ENCODE data around the gene FYN. TPM values are rescaled to one million over a fixed set of nuclear protein-coding genes. Genes with fewer than 3 reads are reported as not detected.

FYN gene
- total RNA-seq, 1 experiment from 2014 or later, result 45.4 TPM

DNA sequence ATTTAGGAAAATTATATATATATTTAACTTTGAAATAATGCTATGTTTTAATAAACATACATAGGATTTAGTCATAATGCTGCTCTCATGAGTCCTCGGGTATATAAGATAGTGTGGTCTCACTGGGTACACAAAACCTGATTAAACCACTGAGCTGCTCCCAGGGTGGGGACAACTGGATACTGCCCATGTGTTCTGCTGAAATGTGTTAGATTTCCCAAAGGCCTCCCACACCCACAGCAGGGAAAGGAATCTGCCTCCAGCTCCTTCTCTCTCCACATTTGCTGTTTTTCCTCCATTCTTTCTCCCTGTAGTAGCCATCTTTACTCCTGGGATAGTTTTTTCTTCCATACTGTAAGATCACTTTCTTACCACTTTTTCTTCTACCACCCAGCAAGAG, 198.4 kb downstream of the FYN start:
- Histone ChIP-seq H3K27me3 (ENCODE audit: control insufficient read depth, insufficient read depth, low read length) (no peaks in the 10 kb centered on the region), H3K4me3 (ENCODE audit: insufficient read depth, low read depth, low read length) (no peak overlapping the region), H3K36me3 (replicated peaks; ENCODE audit: control insufficient read depth, insufficient read depth, low read length) (peaks cover 6% of the 10 kb centered on the region)
- DNase-seq, result no peak

DNA sequence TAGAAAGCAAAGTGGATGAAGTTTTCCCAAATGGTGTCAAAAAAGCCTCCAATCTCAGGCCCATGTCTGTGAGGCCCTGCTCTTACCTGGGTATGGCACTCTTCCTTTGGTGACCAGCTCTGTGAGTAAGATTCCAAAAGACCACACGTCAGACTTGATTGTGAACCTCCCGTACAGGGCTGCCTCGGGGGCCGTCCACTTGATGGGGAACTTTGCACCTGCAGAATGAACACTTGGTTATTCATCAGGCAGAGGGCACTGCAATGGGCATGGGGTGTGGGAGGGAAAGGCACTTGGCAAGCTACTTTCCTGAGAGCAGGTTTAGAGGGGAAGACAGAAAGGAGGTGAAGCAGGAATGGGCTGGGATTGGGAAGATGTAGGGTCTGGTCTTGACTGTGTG, 198.8 kb downstream of the FYN start:
- no peak for DNase-seq
- Histone ChIP-seq H3K36me3 (replicated peaks; ENCODE audit: control insufficient read depth, insufficient read depth, low read length) (peaks cover 6% of the 10 kb centered on the region), H3K27me3 (ENCODE audit: control insufficient read depth, insufficient read depth, low read length) (no peaks in the 10 kb centered on the region), H3K4me3 (ENCODE audit: insufficient read depth, low read depth, low read length) (no peak overlapping the region)

DNA sequence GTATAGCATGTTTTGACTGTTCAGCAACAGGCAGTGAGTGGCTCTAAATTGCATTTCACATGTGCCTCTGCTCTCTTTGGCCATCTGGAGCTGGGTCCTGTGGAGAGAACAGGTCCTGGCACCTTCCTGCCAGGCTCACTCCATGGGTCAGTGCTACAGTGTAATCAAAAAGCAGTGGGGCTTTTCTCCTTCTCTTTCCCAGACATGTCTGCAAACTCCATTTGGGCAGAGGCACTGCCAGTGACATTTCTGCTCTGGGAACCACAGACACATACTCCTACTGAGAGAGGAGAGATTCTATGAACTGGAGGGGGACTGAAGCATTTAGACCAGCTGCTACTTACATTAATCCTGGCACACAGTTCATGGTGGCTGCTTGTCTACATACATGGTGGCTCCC, 199.3 kb downstream of the FYN start:
- H3K36me3 ChIP-seq (replicated peaks; ENCODE audit: control insufficient read depth, insufficient read depth, low read length), result peaks cover 6% of the 10 kb centered on the region
- DNase-seq, result no peak
- H3K4me3 ChIP-seq (ENCODE audit: insufficient read depth, low read depth, low read length), result no peak overlapping the region
- no peaks in the 10 kb centered on the region for H3K27me3 ChIP-seq (ENCODE audit: control insufficient read depth, insufficient read depth, low read length)

DNA sequence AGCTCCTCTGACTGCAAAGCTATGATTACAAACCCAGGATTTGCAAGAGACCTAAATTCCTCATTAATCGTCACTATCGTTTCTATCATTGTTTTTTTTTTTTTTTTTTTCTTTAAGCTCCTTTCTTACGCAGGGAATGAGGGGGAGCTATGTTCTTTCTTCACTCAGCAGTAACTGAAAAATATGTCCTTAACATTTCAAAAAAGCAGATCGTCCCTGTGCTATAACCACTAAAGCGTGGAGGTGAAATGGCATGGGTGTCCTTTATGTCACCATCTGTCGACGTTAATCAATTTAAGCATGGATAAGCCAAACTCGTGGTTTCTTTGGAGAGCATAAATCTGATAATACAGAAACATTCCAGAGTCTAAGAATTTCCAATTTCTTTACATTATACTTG, 199.7 kb downstream of the FYN start:
- no peaks in the 10 kb centered on the region for H3K27me3 ChIP-seq (ENCODE audit: control insufficient read depth, insufficient read depth, low read length)
- peaks cover 6% of the 10 kb centered on the region for H3K36me3 ChIP-seq (replicated peaks; ENCODE audit: control insufficient read depth, insufficient read depth, low read length)
- H3K4me3 ChIP-seq (ENCODE audit: insufficient read depth, low read depth, low read length), result no peak overlapping the region
- DNase-seq, result no peak

DNA sequence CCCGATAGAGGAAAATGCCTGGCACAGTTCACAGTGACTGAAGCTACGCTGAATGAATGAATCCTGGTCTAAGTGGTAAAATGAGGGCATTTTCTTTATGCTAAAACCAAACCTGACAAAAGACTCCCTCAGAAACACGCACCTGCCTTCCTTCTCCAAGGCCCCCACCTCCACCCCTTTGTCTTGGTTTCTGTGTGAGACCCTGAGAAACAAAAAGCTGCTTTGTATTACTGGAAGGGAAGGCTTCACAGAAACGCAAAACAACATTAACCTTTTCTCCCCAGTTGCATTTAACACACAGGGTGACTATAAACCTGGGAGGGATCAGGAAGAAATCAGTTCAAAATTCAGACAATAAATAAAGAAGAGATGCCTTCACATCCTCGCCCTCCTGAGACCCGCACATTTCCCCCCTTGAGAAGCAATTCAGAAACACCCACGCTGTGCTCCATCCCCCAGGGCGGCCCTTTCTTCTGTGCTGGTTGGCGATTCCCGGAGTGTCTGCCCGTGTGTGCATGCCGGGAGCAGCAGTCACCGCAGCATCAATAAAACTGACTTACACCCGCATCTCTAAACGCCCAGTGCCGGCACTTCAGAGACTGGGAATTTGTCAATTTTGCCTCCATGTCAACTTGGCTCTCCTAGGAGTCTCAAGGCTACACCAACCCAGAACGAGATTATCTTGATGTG, 200.3 kb downstream of the FYN start:
- H3K27me3 ChIP-seq (ENCODE audit: control insufficient read depth, insufficient read depth, low read length), result no peaks in the 10 kb centered on the region
- peaks cover 6% of the 10 kb centered on the region for H3K36me3 ChIP-seq (replicated peaks; ENCODE audit: control insufficient read depth, insufficient read depth, low read length)
- no peak for DNase-seq
- H3K4me3 ChIP-seq (ENCODE audit: insufficient read depth, low read depth, low read length), result no peak overlapping the region

DNA sequence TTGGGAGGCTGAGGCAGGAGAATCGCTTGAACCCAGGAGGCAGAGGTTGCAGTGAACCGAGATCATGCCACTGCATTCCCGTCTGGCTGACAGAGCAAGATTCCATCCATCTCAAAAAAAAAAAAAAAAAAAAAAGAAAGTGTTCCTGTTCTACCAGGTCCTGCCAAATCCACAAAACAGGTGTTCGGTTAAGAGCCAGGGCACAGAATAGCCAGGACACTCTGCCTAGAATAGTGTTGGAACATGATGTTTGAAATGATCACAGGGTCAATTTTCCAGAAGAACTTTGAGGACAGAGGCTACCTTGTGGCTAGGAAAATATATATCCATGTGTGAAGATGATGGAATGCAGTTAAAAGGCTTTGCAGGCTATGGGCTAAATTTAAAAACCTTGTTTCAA, 203.9 kb downstream of the FYN start:
- Histone ChIP-seq H3K36me3 (replicated peaks; ENCODE audit: control insufficient read depth, insufficient read depth, low read length) (peaks cover 6% of the 10 kb centered on the region), H3K4me3 (ENCODE audit: insufficient read depth, low read depth, low read length) (no peak overlapping the region), H3K27me3 (ENCODE audit: control insufficient read depth, insufficient read depth, low read length) (no peaks in the 10 kb centered on the region)
- DNase-seq, result no peak

DNA sequence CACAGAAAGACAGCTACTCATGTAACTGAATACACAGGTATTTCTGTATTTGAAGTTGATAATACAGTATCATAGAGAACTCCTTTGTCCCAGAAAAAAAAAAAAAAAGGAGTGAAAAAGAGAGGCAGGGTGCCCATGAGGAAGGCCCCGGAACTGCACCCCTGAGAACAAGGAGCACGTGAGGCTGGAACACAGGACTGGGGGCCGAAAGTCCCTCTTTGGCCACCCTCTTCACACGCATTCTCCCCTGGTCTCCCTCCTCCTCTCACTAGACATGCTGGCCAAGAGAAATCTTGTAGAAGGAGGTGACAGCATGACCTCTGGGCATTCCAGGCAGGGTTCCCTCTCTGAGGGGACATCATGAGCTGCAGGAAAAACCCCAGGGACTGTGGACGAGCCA, 204.8 kb downstream of the FYN start:
- H3K4me3 ChIP-seq (ENCODE audit: insufficient read depth, low read depth, low read length), result no peak overlapping the region
- H3K36me3 ChIP-seq (replicated peaks; ENCODE audit: control insufficient read depth, insufficient read depth, low read length), result peaks cover 2% of the 10 kb centered on the region
- peak; percentile 57 for DNase-seq
- H3K27me3 ChIP-seq (ENCODE audit: control insufficient read depth, insufficient read depth, low read length), result no peaks in the 10 kb centered on the region

DNA sequence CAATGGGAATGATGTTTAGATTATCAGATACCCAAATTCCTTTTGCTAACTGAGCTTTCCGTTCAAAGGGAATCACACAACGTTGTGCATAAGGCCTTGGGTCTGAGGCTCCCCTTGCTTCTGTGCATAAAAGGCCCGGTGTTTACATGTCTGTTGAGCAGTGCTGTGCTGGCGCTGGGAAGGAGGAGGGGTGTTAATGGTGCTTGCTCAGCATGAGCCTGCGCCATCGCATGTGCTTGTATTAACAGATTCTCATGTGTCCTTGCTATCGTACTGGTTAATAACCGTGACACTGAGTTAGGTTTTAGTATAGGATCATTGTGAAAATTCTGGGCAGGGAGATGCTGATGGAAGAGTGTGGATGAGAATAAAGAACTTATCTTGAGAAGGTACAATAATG, 205.3 kb downstream of the FYN start:
- Histone ChIP-seq H3K27me3 (ENCODE audit: control insufficient read depth, insufficient read depth, low read length) (no peaks in the 10 kb centered on the region), H3K36me3 (replicated peaks; ENCODE audit: control insufficient read depth, insufficient read depth, low read length) (peaks cover 2% of the 10 kb centered on the region), H3K4me3 (ENCODE audit: insufficient read depth, low read depth, low read length) (no peak overlapping the region)
- no peak for DNase-seq

DNA sequence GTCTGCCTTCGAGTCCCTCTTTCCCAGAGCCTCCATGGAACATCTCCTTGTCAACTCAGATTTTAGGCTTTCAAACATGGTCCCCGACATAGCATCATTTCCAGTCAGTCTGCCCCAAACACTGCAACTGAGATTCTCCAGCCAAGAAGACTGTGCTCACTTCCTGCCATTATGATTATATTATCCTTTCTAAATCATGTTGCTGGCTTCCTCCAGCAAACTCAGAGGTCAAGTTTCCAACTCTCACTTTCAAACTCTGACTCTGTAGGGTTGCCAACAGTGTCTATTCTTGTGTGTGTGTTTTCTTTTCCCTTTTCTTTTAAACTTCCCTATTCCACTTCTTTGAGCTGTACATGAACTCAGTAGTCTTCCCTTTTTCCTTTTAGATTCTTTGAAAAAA, 206.4 kb downstream of the FYN start:
- no peak for DNase-seq
- Histone ChIP-seq H3K27me3 (ENCODE audit: control insufficient read depth, insufficient read depth, low read length) (no peaks in the 10 kb centered on the region), H3K4me3 (ENCODE audit: insufficient read depth, low read depth, low read length) (no peak overlapping the region), H3K36me3 (replicated peaks; ENCODE audit: control insufficient read depth, insufficient read depth, low read length) (no peaks in the 10 kb centered on the region; the same call in 1 of the 2 replicates)

DNA sequence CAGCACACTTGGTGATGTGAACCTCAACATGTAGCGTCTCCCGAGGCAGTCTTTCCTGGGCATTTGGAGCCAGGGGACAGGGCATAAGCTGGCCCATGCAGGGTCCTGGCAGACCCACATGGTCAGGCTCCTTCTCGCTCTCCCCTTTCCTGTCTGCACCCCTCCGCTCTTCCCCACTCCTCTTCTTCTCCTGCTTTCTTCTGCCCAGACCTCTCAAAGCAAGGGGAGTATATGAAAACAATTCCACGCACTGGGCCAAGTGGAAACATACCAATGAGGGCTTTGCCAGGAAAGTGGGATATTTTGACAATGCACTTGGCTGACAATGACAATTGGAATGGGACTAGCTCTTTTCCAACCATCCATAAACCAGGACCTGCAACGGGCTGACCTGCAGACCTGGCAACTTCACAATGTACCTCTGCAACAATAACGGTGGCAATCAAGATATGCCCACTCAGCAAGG, 208.7 kb downstream of the FYN start:
- H3K27me3 ChIP-seq (ENCODE audit: control insufficient read depth, insufficient read depth, low read length), result no peaks in the 10 kb centered on the region
- no peaks in the 10 kb centered on the region; the same call in 1 of the 2 replicates for H3K36me3 ChIP-seq (replicated peaks; ENCODE audit: control insufficient read depth, insufficient read depth, low read length)
- no peak for DNase-seq
- no peak overlapping the region for H3K4me3 ChIP-seq (ENCODE audit: insufficient read depth, low read depth, low read length)

DNA sequence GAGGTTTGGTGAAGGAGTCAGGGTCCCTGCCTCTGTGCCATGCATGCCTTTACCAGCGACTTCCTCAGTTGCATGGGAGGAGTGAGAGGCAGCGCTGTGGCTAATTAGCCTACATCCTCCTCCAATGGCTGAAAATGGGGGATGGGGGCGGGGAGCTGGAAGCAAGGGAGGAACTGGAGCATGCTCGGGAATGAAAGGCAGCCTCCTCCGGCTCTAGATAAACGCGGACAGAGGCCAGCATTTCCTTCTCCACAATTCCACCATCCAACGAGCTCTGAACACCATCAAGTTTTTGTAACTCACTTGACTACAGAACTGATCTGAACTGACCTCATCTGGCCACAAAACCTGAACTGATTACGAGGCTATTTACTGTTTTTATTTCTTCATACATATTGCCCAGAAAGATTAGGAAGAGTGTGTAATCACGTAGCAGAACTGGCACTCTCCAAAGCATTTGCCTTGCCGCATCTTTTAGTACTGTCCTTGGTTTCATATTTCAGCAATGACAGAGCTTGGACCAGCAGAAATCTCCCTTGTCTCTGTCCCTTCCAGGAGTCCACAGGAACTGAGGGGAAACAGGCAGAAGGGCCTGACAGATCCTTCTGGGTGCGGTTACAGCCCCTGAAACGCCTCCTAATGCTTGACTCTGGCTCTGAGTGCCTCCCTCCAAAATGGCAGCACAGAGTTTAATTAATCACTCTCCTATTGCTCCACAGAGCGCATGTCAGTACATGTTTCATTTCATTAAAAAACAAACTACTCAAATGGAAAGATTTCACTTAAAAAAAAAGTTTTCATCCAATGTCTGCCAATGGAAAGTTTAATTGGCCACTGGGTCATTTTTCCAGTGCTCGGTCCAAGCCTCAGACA, 209.3 kb downstream of the FYN start:
- H3K4me3 ChIP-seq (ENCODE audit: insufficient read depth, low read depth, low read length), result no peak overlapping the region
- H3K27me3 ChIP-seq (ENCODE audit: control insufficient read depth, insufficient read depth, low read length), result no peaks in the 10 kb centered on the region
- DNase-seq, result peak; percentile 79
- H3K36me3 ChIP-seq (replicated peaks; ENCODE audit: control insufficient read depth, insufficient read depth, low read length), result no peaks in the 10 kb centered on the region; the same call in 1 of the 2 replicates

DNA sequence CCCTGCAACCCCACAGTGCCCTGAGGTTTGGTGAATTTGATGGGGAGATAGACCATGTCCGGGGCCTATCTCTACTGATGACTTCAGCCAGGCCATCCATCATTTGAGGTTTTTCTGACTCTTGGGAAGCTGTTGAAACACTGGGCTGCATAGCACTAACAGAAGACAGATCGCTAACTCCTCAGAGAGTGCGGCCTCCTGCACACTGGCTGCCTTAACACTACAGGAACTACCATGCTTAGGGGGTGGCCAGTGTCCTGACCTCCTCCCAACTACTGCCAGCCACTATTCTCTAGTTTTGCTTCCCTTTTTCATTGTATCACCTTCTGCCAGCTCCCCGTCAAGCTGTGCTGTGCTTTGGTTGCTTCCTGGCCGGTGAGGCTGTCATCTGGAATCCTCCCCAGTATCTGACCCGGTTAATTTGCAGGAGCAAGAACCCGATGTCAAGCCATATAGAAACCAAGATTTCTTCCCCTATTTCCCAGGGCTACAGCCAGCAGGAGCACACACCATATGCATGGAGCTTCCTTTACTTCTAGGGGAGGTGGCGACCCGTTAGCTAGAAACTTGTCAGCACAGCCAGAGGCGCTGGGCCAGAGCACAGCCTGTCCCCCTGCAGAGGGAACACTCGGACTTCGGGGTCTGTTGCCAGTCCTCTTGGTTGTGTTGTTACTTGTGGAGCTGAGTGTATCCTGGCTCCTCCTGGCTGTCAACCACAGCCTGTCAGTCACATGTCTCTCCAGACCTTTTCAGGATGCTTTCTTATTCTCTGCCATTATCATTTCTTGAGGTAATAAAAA, 210.3 kb downstream of the FYN start:
- peak; percentile 43 for DNase-seq
- H3K4me3 ChIP-seq (ENCODE audit: insufficient read depth, low read depth, low read length), result no peak overlapping the region
- H3K27me3 ChIP-seq (ENCODE audit: control insufficient read depth, insufficient read depth, low read length), result no peaks in the 10 kb centered on the region
- H3K36me3 ChIP-seq (replicated peaks; ENCODE audit: control insufficient read depth, insufficient read depth, low read length), result no peaks in the 10 kb centered on the region; the same call in 1 of the 2 replicates

DNA sequence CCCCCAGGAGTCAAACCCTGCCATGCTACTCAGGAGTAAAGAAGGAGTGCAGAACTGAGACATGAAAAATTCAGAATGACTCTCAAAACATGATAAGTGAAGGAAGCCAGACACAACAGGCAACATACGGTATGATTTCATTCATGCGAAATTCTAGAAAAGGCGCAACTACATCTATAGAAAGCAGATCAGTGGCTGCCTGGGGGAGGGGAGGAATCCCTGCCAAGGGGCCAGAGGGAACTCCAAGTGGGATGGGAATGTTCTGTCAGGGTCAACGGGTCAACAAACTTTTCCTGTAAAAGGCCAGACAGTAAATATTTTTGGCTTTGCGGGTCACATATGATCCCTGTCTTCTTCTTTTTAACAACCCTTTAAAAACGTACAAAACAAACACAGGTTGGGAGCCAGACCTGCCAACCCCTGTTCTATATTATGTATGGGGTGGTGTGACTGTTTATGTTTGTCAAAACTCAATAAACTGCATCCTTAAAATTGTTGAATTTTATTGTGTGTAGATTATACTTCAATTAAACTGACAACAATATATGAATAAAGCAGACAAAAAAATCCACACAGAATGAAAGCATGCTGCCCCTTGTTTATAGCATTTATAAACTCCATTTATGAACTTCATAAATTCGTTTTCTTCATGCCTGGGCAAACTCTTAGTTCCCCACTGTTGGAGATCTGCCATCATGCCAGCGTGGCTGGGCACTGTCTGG, 211.0 kb downstream of the FYN start:
- no peaks in the 10 kb centered on the region; the same call in 1 of the 2 replicates for H3K36me3 ChIP-seq (replicated peaks; ENCODE audit: control insufficient read depth, insufficient read depth, low read length)
- no peaks in the 10 kb centered on the region for H3K27me3 ChIP-seq (ENCODE audit: control insufficient read depth, insufficient read depth, low read length)
- no peak overlapping the region for H3K4me3 ChIP-seq (ENCODE audit: insufficient read depth, low read depth, low read length)
- DNase-seq, result no peak

DNA sequence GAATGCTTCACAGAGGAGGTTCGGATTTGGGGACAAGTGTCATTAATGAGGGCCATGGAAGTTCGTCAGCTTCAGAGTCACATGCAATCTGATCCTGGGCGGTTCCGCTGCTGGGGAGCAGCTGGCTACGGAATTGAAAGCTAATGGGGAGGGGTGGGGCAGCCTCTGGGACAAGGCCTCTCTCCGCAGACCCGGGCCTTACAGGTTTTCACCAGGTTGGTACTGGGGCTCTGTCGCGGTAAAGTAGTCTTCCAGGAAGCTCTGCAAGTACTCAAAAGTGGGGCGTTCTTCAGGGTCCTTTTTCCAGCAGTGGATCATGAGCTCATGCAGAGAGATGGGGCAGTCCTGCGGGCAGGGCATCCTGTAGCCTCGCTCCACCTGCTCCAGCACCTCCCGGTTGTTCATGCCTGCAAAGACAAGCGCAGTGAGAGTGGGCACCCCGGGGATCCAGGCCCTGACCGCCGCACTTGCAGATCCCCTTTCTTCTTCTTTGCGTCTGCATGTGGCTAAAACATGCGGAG, 211.7 kb downstream of the FYN start:
- Histone ChIP-seq H3K27me3 (ENCODE audit: control insufficient read depth, insufficient read depth, low read length) (no peaks in the 10 kb centered on the region), H3K36me3 (replicated peaks; ENCODE audit: control insufficient read depth, insufficient read depth, low read length) (no peaks in the 10 kb centered on the region; the same call in 1 of the 2 replicates), H3K4me3 (ENCODE audit: insufficient read depth, low read depth, low read length) (peak overlapping the region; percentile 8; the same call in 1 of the 2 replicates)
- peak; percentile 68 for DNase-seq

Data from H7 (cell line).